Superior temporal gyrus (tissue), 1 donor: ENCODE data around the gene OXSR1.
A peak's percentile ranks its signal among the peaks of the same experiment; 100 is the strongest.

Source experiments
- DNase-seq: peaks from one replicate; pipeline ENCODE4 v3.0.0-alpha.2; 2016; ENCODE audit errors: extremely low spot score

OXSR1 gene

DNA sequence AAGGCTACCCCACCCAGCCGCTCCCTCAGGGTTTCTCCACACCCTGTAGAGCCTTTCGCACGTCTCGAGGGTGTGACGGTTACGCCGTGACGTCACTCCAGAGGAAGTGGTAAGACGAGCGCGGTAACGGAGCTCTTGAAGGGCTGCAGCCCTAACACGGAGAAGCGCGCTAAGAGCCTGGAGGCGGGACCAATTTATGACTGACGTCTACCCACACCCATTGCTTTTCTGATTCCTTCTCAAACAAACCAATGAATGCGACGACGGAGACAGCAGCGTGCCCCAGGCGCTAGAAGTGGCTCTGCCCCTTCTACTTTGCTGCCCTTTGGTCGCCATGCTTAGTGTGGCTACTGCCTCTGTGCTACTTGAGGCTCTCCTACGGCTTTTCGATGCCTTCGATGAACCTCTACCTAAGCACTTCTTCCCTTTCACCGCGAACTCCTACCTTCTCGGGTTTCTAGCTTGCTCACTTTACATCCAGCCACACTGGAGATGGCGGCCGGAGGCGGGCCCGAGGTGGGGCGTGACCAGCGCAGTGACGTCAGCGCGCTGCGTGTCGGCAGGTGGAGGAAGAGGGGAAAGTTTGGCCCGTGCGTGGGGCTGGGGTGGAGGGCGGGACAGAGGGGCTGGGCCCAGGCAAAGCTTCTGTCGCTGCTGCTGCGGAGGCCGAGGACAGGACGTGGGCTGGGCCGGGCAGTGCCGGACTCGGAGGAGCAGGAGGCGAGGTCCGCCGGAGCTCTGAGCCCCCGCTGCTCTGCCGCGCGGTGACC is at the start of gene OXSR1:
Gene OXSR1, plus strand, starts transcription at position 586 of the 770 bp plus-strand sequence. CDS start 340 bp downstream, outside the sequence.
- DNase-seq, result peak; percentile 100

DNA sequence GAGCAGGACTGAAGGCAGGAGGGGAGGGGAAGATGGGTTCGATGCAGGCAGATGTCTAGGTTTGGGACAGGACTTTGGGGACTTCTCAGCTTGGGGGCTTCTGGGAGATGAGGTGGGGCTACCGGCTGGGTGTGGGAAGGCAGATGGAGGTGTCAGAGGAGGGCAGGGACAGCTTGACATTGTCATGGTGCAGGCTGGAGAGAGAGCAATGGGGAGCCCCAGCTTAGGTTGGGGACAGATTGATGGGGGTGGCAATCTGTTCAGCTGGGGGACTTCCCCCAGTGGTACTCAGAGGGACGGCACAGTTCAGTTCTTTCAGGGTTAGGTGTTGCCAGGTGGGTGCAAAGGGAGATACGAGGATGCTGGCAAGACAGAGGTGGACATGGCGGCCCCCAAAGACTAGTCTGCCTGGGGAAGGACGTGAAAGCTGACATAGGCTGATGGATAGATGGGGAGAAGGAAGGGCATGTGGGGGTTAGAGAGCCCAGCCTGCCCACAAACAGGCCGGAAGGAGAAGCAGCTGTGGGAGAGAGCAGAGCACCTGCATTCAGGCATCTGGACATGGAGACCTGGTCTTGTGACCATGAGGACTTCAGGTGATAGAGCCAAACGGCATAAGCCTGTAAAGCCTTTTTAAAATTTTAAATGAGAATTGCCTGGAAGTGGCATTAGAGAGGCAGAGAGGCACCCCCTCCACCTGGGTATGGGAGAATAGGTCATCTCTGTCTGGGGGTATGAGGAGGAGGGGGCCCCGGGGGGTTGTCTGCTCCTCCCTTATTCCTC is 49.5 kb upstream of the OXSR1 start:
- no peak for DNase-seq

DNA sequence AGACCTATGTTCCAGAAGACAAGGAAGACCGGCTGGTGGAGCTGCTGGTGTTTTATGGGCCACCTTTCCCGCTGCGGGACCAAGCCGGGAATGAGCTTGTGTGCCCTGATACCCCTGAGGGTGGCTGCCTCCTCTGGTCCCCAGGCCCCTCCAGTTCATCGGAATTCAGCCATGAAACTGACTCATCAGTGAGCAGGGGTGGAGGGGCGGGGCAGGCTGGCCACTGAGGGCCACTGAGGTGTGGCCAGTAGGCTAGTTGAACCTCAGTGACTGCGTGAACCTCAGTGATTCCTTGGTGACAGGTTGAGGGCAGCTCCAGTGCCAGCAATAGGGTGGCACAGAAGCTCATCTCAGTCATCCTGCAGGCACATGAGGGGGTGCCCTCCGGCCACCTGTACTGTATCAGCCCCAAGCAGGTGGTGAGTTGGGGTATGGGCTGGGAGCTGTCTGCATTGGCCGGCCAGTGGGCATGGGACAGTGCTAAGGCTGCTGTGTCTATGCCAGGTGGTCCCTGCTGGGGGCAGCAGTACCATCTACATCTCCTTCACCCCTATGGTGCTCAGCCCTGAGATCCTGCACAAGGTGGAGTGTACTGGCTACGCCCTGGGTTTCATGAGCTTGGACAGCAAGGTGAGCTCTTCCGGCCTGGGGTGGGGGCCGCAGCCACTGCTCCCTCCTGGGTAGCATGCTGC is 48.7 kb upstream of the OXSR1 start:
- DNase-seq, result no peak

DNA sequence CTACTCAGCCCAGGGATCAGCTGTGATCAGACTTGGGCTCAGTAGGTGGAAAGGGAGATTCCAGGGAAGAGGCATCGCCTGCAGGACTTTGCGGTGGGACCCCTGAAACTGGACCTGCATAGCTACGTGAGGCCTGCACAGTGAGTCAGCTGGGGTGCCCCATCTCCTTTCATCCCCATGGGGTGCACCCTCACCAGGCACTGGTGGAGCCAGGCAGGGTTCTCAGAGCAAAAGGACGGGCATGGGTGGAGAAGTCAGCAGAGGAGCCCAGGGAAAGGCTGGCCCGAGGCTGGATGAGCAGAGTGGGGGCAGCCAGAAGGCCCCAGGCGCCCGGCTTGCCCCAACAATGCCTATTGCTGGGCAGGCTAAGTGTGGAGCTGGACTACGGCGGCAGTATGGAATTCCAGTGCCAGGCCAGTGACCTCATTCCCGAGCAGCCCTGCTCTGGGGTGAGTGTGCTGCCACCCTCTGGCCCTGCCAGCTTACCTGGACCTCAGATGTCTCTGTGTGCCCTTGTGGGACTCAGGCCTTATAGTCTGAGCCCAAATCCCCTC is 48.1 kb upstream of the OXSR1 start:
- no peak for DNase-seq

DNA sequence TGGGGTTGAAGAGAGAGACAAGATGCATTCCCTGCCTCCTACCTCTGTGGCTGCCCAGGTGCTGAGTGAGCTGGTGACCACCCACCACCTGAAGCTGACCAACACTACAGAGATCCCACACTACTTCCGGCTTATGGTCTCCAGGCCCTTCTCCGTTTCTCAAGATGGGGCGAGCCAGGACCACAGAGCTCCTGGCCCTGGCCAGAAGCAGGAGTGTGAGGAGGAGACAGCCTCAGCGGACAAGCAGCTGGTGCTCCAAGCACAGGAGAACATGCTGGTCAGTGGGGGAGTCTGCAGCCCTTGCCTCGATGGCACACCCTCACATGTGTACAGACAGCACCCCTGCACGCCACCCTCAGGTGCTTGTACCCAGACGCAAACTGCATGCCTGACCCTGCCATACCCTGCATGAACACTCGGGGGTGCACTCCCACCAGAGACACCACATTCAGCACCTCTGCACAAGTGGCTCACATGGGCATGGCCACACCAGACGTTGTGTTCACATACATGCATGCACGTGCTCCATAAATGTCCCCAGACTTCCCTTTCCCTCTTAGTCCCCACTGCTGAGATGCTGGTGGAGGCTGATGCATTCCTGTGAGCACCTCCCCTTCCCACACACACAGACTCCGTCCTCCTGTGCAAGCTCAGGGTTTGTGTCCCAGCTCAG is 47.5 kb upstream of the OXSR1 start:
- peak; percentile 46 for DNase-seq

DNA sequence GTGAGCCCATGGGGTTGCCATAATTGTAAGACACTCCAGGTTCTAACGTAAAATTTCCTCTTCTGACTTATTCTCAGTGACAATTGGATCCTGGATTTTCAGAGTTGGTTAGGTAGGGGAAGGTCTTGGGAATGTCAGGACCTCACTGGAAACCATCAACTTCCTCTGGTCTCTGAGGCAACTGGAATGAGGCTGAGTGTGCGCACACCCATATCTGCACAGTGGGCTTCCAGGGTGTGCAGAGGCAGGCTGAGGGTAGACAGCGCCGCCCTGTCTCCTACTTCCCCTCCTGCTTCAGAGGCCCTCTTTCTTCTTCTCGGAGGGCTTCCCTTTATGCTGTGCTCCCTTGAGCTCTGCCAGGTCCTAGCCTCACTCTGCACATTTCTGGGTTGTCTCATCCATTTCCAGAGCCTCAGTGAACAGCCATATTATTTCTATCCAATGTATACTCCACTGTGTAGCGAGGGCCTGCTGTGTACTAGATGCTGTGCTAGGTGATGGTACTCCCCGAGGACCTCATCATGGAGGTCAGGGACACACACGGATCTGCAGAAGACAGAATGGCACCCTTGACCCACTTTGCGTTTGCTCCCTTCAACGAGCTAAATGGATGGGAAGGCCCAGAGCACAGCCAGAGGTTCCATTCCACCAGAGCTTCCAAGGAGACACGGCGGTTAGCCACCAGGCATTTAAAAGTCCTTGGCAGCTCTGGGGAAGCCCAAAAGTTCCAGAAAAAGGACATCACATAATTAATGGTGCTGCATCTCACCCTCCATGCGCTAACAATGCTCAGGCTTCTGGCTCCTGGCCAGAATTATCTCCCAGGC is 46.7 kb upstream of the OXSR1 start:
- no peak for DNase-seq

DNA sequence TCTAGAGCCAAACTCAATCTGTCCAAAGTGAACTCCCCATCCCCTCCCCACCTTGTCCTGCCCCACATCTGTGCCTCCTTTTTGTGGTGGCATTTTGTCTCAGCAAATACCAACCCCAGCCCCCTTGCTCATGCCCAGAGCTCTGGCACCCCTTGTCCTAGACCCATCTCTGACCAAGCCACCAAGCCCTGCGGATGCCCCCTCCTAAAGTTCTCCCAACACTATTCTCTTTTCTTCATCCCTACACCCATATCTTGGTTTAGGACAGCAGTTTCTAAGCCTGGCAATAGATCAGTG is 46.1 kb upstream of the OXSR1 start:
- DNase-seq, result no peak

DNA sequence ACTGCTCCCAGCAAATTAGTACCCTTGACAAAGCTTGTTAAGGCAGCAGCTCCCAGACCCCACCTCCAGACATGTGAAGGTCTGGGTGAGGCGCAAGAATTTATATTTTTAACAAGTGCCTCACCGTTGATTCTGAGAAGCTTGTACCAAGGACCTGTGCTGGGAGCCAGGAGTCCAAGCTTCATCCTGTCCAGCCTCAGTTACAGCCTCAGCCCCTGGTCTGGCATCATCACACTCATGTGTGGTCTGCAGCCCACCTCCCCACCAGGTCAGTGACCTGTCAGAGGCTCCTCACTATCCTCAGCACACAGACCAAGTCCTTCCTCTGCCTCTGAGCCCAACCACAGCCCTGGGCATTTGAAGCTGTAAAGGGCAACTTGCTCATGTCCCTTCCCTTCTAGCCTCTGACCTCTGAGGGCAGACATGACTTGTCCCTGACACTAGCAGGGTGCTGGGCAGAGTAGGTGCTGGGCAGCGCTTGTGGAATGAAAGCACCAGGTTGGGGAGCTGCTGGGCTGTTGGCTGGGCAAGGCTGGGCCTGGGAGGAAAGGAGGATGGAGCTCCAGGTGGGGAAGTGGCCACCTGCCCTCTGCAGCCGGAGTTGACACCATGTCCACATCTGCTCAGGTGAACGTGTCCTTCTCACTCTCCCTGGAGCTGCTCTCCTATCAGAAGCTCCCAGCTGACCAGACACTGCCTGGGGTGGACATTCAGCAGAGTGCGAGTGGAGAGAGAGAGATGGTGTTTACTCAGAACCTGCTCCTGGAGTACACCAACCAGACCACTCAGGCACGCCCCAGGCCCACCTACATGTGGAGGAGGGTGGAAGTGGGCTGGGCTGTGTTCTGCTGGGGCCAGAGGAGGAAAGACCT is 45.3 kb upstream of the OXSR1 start:
- no peak for DNase-seq

DNA sequence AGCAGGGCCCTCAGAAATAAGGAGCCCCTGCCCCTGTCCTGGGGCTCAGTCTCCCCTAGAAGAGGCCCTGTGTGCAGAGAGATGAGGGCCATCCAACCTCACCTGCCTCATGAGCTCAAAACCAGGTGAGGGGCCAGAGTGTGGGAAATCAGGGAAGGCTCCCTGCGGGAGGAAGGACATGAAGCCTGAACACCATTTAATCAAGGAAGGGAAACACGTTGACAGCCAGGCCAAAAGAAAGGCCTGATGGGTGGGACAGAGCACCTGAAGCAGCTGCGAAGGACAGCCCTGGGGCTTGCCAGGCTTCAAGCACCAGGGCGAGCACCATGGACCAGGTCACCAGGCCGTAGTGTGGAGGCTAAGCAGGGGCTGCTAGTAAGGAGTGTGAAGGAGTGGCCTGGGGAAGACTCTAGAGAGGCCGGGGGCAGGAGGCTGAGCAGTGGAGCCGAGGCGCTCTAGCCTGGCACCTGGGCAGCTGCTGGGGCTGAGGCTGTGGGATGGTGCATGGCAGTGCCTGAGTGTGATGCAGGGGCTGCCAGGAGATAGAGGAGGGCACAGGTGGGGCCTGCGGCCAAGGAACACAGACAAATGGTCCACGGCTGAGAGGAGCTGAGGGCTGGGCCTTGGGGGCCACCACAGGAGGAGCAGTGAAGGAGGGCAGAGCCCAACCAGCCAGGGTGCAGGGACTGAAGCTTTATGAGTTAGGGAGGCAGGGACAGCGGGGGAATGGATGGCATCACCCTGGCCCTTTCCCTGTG is 44.5 kb upstream of the OXSR1 start:
- DNase-seq, result no peak

DNA sequence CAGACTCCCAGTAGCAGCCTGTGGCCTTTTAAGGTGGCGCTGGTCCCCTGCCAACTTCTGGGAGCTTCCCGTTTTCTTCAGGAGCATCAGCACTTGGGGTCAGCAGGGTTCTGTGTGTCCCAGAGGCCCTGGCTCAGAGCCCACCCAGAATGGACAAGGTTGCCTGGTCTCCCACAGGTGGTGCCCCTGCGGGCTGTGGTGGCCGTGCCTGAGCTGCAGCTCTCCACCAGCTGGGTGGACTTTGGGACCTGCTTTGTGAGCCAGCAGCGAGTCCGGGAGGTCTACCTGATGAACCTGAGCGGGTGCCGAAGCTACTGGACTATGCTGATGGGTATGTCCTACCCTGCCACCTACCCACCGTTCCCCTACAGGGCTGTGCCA is 43.9 kb upstream of the OXSR1 start:
- DNase-seq, result no peak

DNA sequence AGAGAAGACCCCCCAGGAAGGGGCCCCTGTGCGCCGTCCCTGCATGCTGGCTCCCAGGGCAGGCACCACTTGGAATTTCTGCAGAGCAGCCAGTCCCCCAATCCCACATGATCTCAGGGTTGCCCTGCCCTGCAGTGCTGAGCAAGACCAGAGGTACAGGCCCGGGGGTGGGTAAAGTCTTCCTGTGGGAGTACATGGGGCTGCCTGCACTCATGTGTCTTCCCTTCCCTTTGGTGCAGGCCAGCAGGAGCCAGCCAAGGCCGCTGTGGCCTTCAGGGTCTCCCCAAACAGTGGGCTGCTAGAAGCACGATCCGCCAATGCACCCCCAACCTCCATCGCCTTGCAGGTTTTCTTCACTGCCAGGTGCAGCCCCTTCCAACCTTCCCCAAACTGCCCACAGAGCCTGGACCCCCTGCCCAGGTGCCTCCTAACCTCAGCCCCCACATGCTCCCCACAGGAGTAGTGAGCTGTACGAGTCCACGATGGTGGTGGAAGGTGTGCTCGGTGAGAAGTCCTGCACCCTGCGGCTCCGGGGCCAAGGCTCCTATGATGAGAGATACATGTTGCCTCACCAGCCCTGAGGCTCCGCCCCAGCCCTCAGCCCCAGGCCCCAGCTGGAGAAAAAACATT is 43.4 kb upstream of the OXSR1 start:
- no peak for DNase-seq

DNA sequence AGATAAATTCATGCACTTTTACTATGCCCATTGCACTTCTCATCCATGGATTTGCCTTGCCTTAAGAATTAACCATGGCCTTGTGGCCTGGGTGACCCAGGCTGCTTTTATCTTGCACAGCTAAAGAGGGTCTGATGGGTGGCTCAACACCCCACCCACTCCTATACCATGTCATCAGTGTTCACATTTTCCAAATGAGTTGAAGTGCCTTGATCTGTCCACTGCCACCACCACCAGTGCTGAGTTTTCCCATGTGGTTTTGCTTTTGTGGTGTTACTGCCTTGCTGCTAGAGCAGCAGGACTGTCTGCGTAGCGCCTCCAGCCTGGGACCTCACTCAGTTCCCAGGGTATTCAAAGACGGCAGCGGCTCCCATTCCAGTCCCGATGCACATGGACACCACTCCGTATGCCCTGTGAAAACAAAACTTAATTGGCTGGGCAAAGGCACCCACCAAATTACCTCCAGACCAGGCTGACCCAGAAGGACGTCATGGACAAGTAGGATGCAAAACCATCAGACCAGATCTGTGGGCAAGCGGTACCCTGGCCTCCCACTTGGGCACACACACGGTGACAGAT is 42.5 kb upstream of the OXSR1 start:
- no peak for DNase-seq

DNA sequence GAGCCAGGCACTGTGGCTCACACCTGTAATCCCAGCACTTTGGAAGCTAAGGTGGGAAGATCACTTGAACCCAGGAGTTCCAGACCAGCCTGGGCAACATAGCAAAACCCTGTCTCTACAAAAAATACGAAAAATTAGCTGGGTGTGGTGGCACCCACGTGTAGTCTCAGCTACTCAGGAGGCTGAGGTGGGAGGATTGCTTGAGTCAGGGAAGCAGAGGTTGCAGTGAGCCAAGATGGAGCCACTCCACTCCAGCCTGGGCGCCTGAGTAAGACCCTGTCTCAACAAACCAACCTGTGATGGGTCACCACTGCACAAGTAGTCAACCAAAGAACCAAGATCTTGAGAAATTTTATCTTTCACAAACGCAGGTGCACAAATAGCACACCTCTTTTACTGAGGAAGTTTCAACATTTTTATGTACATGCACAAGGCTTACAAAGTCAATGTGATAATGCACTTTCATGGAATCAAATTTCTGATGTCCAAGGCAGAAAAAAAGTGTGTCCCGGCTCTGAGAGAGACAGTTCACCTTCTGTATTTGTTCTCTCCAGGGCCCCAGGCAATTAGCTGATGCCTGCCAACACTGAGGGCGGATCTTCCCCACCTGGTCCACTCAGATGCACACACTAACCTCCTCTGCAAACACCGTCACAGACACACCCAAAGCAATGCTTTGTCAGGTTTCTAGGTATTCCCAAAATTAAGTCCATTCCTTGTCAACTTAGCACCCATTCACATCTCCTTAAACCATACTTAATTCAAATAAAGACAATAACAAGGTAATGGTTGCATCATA is 40.8 kb upstream of the OXSR1 start:
- no peak for DNase-seq

DNA sequence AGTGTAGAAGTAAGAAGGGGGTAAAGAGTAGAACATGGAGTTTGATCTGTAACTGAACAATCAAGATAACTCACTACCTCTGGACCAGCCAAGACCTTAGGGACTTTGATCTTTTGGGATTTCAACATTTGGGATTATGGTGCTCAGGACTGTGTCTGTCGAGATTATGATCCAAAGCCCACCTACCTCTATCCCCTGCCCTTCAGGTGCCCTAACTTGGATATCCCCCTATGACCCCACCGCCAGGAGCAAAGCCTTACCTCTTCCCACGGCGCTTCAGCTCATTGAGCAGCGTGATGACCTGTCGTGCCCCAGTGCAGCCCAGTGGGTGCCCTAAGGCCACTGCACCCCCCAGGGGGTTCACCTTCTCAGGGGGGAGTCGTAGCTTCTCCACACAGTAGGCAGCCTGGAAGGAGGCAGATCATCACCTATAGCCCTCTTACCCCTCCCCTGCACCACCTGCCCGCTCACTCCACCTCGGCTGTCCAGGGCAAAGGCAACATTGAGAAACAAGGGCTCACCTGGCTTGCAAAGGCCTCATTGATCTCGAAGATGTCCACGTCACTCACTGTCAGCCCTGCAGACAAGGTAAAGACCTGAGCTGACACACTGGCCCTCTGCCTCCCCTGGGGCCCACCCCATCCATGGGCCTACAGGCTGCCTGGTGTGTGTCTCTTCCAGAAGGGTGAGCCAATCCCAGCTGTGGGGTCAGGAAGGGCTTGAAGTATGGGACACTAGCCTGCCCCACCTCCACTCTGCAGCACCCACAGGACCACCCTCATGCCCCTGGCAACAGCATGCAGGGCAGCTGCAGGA is 39.8 kb upstream of the OXSR1 start:
- DNase-seq, result no peak

DNA sequence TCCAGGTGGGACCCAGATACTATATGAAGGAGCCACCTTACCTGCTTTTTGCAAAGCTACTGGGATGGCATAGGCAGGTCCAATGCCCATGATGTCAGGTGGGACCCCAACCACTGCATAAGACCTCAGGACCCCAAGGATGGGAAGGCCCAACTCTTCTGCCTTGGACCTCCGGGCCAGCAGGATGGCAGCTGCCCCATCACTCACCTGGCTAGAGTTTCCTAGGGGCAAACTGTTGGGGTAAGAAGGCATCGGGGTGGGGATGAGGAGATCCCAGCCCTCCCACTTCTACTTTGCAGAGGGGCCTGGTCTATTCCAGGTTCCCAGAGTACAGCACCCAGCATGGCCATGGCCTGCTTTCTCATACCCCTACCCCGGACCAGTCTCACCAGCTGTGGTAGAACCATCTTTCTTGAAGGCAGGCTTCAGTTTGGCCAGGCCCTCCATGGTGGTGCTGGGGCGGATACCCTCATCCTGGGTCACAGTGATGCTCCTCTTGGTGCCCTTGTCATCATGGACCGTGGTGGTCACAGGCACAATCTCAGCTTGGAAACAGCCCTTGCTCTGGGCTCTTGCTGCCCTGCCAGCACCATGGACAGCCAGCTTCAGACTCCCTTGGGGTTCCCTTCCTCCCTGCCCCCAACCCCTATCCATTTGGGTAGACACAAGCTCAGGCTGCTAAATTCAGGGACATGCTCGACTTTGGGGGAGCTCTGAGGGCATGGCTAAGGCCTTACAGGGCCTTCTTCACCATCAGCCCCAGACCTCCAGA is 39.0 kb upstream of the OXSR1 start:
- DNase-seq, result no peak
